ENCODE measurements around the gene ROR2. TPM values are rescaled to one million over a fixed set of nuclear protein-coding genes. Genes with fewer than 3 reads are reported as not detected.

Gene ROR2
- total and polyA plus RNA-seq, 4 donors = 2.7 to 32.3 (median 9.2) TPM

DNA sequence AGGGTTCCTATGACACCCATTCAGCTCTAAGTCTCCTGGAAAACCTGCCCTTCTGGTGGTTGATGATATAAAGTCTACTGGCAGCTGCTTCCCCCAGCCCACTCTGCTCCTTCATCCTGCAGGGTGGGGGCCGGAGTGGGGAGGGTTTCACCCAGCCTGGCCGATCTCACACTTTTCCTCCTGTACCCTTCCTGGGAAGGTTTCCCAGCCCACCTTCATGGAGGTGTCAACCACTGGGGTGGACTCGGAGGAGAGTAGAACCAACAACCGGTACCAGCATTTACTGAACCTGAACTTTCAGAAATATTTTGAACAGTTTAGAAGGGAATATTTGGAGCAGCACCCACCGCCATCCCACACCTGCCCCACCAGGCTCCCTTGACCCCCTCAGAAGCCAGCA lies 30.4 kb downstream of the ROR2 start:
- H3K4me1 ChIP-seq (ENCODE audit: control insufficient read depth in 5 of 5, insufficient read depth in 5 of 5, low read length in 5 of 5) = peaks cover 0 to 7% (median 4%) of the 10 kb centered on the region in 5 donors
- no peaks in the 10 kb centered on the region for H3K36me3 ChIP-seq (ENCODE audit: control insufficient read depth in 4 of 4, insufficient read depth in 4 of 4, low read length in 4 of 4)
- 91 to 92% methylated on average over 5 of the region's 5 CpGs for WGBS, 2 donors
- no peak overlapping the region for H3K27ac ChIP-seq (ENCODE audit: low read depth in 1 of 2, low read length in 1 of 2)
- no peak overlapping the region for H3K4me3 ChIP-seq
- no peaks in the 10 kb centered on the region for H3K27me3 ChIP-seq (ENCODE audit: control insufficient read depth in 3 of 3, insufficient read depth in 3 of 3, low read length in 2 of 3)
- TF ChIP-seq, protein P1, sequence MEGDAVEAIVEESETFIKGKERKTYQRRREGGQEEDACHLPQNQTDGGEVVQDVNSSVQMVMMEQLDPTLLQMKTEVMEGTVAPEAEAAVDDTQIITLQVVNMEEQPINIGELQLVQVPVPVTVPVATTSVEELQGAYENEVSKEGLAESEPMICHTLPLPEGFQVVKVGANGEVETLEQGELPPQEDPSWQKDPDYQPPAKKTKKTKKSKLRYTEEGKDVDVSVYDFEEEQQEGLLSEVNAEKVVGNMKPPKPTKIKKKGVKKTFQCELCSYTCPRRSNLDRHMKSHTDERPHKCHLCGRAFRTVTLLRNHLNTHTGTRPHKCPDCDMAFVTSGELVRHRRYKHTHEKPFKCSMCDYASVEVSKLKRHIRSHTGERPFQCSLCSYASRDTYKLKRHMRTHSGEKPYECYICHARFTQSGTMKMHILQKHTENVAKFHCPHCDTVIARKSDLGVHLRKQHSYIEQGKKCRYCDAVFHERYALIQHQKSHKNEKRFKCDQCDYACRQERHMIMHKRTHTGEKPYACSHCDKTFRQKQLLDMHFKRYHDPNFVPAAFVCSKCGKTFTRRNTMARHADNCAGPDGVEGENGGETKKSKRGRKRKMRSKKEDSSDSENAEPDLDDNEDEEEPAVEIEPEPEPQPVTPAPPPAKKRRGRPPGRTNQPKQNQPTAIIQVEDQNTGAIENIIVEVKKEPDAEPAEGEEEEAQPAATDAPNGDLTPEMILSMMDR (IDR thresholded peaks at IDR 0.05; ENCODE audit: control extremely low read depth, extremely low read depth) = no peak
- H3K9me3 ChIP-seq (ENCODE audit: control insufficient read depth in 4 of 4, insufficient read depth in 3 of 4, low read length in 3 of 4) = peaks cover 0 to 3% (median 0%) of the 10 kb centered on the region in 4 donors
- no peak overlapping the region for H3K9ac ChIP-seq (ENCODE audit: insufficient read depth in 1 of 2, low read length in 2 of 2)
- ATAC-seq (ENCODE audit: insufficient read depth, low FRiP score) (no peak), DNase-seq (no peak)

DNA sequence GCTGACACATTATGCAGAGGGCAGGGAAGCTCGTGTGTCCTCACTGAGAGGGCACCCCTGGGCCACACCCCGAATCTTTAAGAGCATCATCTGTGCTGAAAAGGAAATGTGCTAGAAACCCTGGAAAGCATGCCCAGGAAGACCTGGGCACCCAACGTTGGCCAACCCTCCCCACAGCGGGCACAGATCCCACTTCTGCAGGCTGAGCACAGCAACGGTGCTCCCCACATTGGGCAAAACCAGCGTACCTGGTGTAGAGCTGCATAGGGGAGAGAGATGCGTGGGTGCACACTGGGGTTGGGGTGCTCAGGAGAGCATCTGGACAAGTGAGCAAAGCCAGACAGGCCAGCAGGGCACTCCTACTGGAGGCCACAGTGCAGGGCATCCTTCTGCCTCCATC lies 32.6 kb downstream of the ROR2 start:
- no peaks in the 10 kb centered on the region for H3K27me3 ChIP-seq (ENCODE audit: control insufficient read depth in 3 of 3, insufficient read depth in 3 of 3, low read length in 2 of 3)

DNA sequence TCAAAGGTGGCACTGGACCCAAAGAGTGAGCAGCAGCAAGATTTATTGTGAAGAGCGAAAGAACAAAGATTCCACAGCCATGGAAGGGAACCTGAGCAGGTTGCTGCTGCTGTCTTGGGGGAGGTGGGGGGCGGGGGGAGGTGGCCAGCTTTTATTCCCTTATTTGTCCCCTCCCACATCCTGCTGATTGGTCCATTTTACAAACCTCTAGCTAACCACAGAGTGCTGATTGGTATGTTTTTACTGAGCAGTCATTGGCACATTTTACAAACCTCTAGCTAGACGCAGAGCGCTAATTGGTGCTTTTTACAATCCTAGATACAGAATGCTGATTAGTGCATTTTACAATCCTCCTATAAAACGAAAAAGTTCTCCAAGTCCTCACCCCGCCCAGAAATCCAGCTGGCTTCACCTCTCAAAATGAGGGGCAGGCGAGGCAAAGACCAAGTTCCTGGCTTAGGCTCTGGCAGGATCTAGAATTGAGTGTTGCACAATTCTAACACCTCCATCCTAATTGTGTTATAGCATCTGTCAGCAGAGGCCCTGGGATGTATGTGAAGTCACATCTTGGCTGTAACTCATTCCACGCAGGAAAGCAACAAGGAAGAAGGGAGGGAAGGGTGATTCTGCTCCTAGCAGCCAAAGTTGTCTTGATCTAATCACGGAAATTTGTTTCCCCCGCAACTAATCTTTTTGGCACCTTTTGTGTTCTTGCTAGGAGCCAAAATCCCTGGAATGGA lies 34.3 kb downstream of the ROR2 start:
- no peak for ATAC-seq (ENCODE audit: insufficient read depth, low FRiP score)
- 79 to 81% methylated on average over 10 of the region's 10 CpGs for WGBS, 2 donors
- no peaks in the 10 kb centered on the region for H3K27me3 ChIP-seq (ENCODE audit: control insufficient read depth in 3 of 3, insufficient read depth in 3 of 3, low read length in 2 of 3)
- peaks cover 0 to 7% (median 0%) of the 10 kb centered on the region in 4 donors for H3K36me3 ChIP-seq (ENCODE audit: control insufficient read depth in 4 of 4, insufficient read depth in 4 of 4, low read length in 4 of 4)
- no peak overlapping the region for H3K27ac ChIP-seq (ENCODE audit: low read depth in 1 of 2, low read length in 1 of 2)
- no peak overlapping the region for H3K4me3 ChIP-seq
- peak in 2 of 3 donors; percentile 11 to 61 for DNase-seq
- H3K9ac ChIP-seq (ENCODE audit: insufficient read depth in 1 of 2, low read length in 2 of 2) = no peak overlapping the region
- peaks cover 0 to 3% (median 0%) of the 10 kb centered on the region in 4 donors for H3K9me3 ChIP-seq (ENCODE audit: control insufficient read depth in 4 of 4, insufficient read depth in 3 of 4, low read length in 3 of 4)
- H3K4me1 ChIP-seq (ENCODE audit: control insufficient read depth in 5 of 5, insufficient read depth in 5 of 5, low read length in 5 of 5) = peaks cover 0 to 5% (median 4%) of the 10 kb centered on the region in 5 donors
- TF ChIP-seq, protein P1 (IDR thresholded peaks at IDR 0.05; ENCODE audit: control extremely low read depth, extremely low read depth) = no peak

More for the DNA sequence above, 32.6 kb downstream of the ROR2 start:
- Histone ChIP-seq H3K27ac (ENCODE audit: low read depth in 1 of 2, low read length in 1 of 2) (no peak overlapping the region), H3K9me3 (ENCODE audit: control insufficient read depth in 4 of 4, insufficient read depth in 3 of 4, low read length in 3 of 4) (peaks cover 0 to 3% (median 0%) of the 10 kb centered on the region in 4 donors), H3K36me3 (ENCODE audit: control insufficient read depth in 4 of 4, insufficient read depth in 4 of 4, low read length in 4 of 4) (no peaks in the 10 kb centered on the region), H3K4me3 (no peak overlapping the region), H3K9ac (ENCODE audit: insufficient read depth in 1 of 2, low read length in 2 of 2) (no peak overlapping the region), H3K4me1 (ENCODE audit: control insufficient read depth in 5 of 5, insufficient read depth in 5 of 5, low read length in 5 of 5) (peaks cover 0 to 7% (median 4%) of the 10 kb centered on the region in 5 donors)
- ATAC-seq (ENCODE audit: insufficient read depth, low FRiP score) (no peak), DNase-seq (peak in 1 of 3 donors; percentile 7)
- TF ChIP-seq, protein P1 (IDR thresholded peaks at IDR 0.05; ENCODE audit: control extremely low read depth, extremely low read depth) = no peak
- 86 to 95% methylated on average over 7 of the region's 7 CpGs for WGBS, 2 donors

Measured in lung (tissue), 12 donors.